ENCODE results near the gene CMTM3. TPM values are rescaled to one million over a fixed set of nuclear protein-coding genes. Genes with fewer than 3 reads are reported as not detected.
"Not testable (repeated sequence)": the region's sequence is repeated elsewhere in the genome, so short reads cannot be mapped to it uniquely, and the experiment has no call there.

CMTM3 gene
- total RNA-seq, 1 donor from 2014 or later: 18.3 TPM

DNA sequence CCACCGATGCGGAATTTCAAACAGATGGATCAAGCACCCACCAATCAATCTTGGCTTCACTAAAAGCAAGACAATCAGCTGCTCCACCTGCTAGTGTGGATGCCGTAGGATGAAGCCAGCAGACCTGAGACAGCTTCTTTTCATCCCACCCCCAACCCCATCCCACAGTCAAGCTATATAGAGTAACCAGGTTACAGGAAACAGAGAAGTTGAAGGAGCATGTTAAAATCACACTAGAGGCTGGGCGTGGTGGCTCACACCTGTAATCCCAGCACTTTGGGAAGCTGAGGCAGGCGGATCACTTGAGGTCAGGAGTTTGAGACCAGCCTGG, 54.3 kb downstream of the CMTM3 start:
- no peak for DNase-seq (ENCODE audit: low spot score)
- no peak overlapping the region for H3K4me3 ChIP-seq
- Mint-ChIP-seq H3K4me3 (no peak overlapping the region), H3K9me3 (no peaks in the 10 kb centered on the region), H3K27ac (no peak overlapping the region), H3K36me3 (no peaks in the 10 kb centered on the region), H3K27me3 (ENCODE audit: insufficient read depth, low read depth) (no peaks in the 10 kb centered on the region), H3K4me1 (peaks cover 25% of the 10 kb centered on the region)
- no peaks in the 10 kb centered on the region for H3K9me3 ChIP-seq (ENCODE audit: low read depth)
- peaks cover 5% of the 10 kb centered on the region for H3F3A ChIP-seq (ENCODE audit: low read depth)
- H3K27me3 ChIP-seq: no peaks in the 10 kb centered on the region
- no peak overlapping the region for H2AFZ ChIP-seq (replicated peaks)
- TF ChIP-seq, protein P1, sequence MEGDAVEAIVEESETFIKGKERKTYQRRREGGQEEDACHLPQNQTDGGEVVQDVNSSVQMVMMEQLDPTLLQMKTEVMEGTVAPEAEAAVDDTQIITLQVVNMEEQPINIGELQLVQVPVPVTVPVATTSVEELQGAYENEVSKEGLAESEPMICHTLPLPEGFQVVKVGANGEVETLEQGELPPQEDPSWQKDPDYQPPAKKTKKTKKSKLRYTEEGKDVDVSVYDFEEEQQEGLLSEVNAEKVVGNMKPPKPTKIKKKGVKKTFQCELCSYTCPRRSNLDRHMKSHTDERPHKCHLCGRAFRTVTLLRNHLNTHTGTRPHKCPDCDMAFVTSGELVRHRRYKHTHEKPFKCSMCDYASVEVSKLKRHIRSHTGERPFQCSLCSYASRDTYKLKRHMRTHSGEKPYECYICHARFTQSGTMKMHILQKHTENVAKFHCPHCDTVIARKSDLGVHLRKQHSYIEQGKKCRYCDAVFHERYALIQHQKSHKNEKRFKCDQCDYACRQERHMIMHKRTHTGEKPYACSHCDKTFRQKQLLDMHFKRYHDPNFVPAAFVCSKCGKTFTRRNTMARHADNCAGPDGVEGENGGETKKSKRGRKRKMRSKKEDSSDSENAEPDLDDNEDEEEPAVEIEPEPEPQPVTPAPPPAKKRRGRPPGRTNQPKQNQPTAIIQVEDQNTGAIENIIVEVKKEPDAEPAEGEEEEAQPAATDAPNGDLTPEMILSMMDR (IDR thresholded peaks at IDR 0.05): no peak
- TF ChIP-seq EZH2phosphoT487 (IDR thresholded peaks at IDR 0.05) (no peak), EZH2 (IDR thresholded peaks at IDR 0.05) (no peak)
- H4K20me1 ChIP-seq (ENCODE audit: low read depth): peaks cover 6% of the 10 kb centered on the region
- peaks cover 5% of the 10 kb centered on the region for H3K4me1 ChIP-seq
- no peaks in the 10 kb centered on the region for H3K79me2 ChIP-seq (ENCODE audit: low read depth)
- no peak overlapping the region for H3K9ac ChIP-seq
- H3K36me3 ChIP-seq: no peaks in the 10 kb centered on the region
- no peak overlapping the region for H3K4me2 ChIP-seq
- H3K27ac ChIP-seq: no peak overlapping the region

DNA sequence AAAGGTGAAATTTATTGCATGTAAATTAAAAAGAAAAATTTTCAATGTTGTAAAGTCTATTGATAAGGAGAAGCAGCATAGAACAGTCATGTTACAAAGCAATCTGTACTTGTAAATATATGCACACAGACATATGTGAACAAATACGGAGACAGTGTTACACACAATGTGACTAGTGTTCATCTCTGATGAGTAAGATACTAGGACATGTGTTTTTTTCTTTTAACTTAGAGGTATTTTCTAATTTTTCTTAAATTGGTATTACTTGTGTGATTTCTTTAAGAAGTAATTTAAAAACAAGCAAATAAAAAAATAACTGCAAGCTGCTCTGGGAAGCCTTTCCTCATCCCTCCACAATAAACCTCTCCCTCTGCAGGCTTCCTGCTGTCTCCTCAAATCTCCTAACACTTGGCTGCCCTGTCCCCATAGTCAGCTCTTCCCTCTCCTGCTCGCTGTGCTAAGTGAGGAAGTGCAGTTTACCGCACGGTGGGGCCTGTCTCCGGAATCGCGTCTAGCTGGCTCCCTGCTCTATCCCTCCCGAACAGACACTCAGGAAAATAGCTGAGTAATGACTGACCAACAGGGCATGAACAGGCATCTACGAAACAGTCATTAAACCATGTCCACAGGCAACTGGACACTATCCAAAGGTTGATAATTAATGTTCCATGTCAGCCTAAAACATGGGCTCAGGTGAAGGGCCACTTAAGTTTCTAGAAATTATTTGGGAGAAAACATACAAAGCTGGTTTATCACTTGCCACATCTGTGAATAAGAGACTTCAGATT, 56.1 kb downstream of the CMTM3 start:
- Mint-ChIP-seq H3K4me3 (no peak overlapping the region), H3K36me3 (peaks cover 2% of the 10 kb centered on the region), H3K27ac (no peak overlapping the region), H3K27me3 (ENCODE audit: insufficient read depth, low read depth) (no peaks in the 10 kb centered on the region), H3K4me1 (peaks cover 25% of the 10 kb centered on the region), H3K9me3 (no peaks in the 10 kb centered on the region)
- H3K79me2 ChIP-seq (ENCODE audit: low read depth): no peaks in the 10 kb centered on the region
- H3K9ac ChIP-seq: no peak overlapping the region
- no peaks in the 10 kb centered on the region for H3K36me3 ChIP-seq
- H2AFZ ChIP-seq (replicated peaks): no peak overlapping the region
- H3K4me3 ChIP-seq: no peak overlapping the region
- DNase-seq (ENCODE audit: low spot score): peak; percentile 75
- peaks cover 6% of the 10 kb centered on the region for H4K20me1 ChIP-seq (ENCODE audit: low read depth)
- H3K4me1 ChIP-seq: peaks cover 5% of the 10 kb centered on the region
- H3K27ac ChIP-seq: no peak overlapping the region
- no peaks in the 10 kb centered on the region for H3K27me3 ChIP-seq
- no peak for TF ChIP-seq EZH2 (IDR thresholded peaks at IDR 0.05)
- TF ChIP-seq, protein P1 (IDR thresholded peaks at IDR 0.05): peak; percentile 15
- H3F3A ChIP-seq (ENCODE audit: low read depth): peaks cover 5% of the 10 kb centered on the region
- H3K9me3 ChIP-seq (ENCODE audit: low read depth): no peaks in the 10 kb centered on the region
- H3K4me2 ChIP-seq: peak overlapping the region; percentile 2

DNA sequence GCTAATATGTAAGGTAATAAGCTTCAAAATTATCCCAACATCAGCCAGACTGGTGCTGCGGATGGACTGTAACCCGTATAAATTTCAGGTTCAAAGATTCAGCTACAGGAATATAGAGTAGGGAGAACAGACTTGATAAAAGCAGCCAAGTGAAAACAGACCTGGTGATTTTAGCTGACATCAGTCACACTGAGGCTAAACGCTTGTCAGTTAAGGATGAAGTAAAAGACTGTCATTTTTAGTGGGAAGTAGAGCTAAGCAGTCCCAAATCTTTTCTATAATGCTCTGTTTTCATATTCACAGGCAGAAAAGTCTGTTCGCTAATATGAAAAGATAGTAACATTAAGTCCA, 56.7 kb downstream of the CMTM3 start:
- Histone ChIP-seq H3K4me1 (peaks cover 5% of the 10 kb centered on the region), H3K36me3 (no peaks in the 10 kb centered on the region), H3K9ac (no peak overlapping the region), H3K4me2 (peak overlapping the region; percentile 2), H3F3A (ENCODE audit: low read depth) (peaks cover 5% of the 10 kb centered on the region), H3K4me3 (no peak overlapping the region), H3K79me2 (ENCODE audit: low read depth) (no peaks in the 10 kb centered on the region), H3K27me3 (no peaks in the 10 kb centered on the region), H3K27ac (no peak overlapping the region), H2AFZ (replicated peaks) (no peak overlapping the region), H4K20me1 (ENCODE audit: low read depth) (peaks cover 6% of the 10 kb centered on the region), H3K9me3 (ENCODE audit: low read depth) (no peaks in the 10 kb centered on the region)
- H3K27ac Mint-ChIP-seq: no peak overlapping the region
- H3K9me3 Mint-ChIP-seq: no peaks in the 10 kb centered on the region
- DNase-seq (ENCODE audit: low spot score): no peak
- peaks cover 25% of the 10 kb centered on the region for H3K4me1 Mint-ChIP-seq
- no peaks in the 10 kb centered on the region for H3K27me3 Mint-ChIP-seq (ENCODE audit: insufficient read depth, low read depth)
- no peak overlapping the region for H3K4me3 Mint-ChIP-seq
- TF ChIP-seq, protein P1 (IDR thresholded peaks at IDR 0.05): no peak
- TF ChIP-seq EZH2phosphoT487 (IDR thresholded peaks at IDR 0.05): no peak
- no peak for TF ChIP-seq EZH2 (IDR thresholded peaks at IDR 0.05)
- peaks cover 2% of the 10 kb centered on the region for H3K36me3 Mint-ChIP-seq

DNA sequence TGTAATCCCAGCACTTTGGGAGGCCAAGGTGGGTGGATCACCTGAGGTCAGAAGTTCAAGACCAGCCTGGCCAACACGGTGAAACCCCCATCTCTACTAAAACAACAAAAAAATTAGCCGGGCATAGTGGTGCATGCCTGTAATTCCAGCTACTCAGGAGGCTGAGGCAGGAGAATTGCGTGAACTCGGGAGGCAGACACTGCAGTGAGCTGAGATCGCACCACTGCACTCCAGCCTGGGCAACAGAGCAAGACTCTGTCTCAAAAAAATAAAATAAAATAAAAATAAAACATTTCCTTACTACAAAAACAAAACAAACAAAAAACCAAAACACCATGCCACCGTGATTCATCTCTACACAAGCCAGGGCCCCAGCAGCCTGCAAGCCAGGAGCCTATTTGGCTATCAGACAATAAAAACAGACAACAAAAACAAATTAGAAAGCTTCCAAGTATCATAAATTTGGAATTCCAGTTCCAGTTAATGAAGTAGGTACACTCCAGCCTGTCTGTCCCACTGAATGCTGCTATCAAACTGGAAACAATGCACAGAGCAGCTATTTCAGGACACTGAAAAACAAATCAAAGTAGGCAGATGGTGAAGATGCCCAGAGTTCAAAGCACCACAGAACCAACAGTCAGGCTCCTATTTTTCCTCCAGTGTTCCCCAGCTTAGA, 57.3 kb downstream of the CMTM3 start:
- H3K27me3 ChIP-seq; H3F3A ChIP-seq (ENCODE audit: low read depth); H3K27me3 Mint-ChIP-seq (ENCODE audit: insufficient read depth, low read depth); H3K4me1 ChIP-seq; H3K4me3 ChIP-seq; H2AFZ ChIP-seq (replicated peaks); H4K20me1 ChIP-seq (ENCODE audit: low read depth); H3K79me2 ChIP-seq (ENCODE audit: low read depth); H3K9me3 ChIP-seq (ENCODE audit: low read depth); H3K36me3 ChIP-seq; DNase-seq (ENCODE audit: low spot score); H3K27ac Mint-ChIP-seq; H3K4me3 Mint-ChIP-seq; H3K27ac ChIP-seq; H3K9ac ChIP-seq; H3K4me2 ChIP-seq; H3K36me3 Mint-ChIP-seq; H3K9me3 Mint-ChIP-seq: not testable (repeated sequence)
- peaks cover 25% of the 10 kb centered on the region for H3K4me1 Mint-ChIP-seq
